K562 (cell line): Measurements from ENCODE around the gene IGSF8.

Source experiments
- CTCF ChIP-seq, 3 experiments: IDR thresholded peaks in 2 of 3; conservative IDR thresholded peaks in 1 of 3; 2 replicates each; pipeline ENCODE4 v1.5.1; 2011 to 2012; ENCODE audit warnings: low read length in 3 of 3, mild to moderate bottlenecking in 3 of 3, control low read depth in 2 of 3, improper control_type of control experiment in 1 of 3, inconsistent platforms in 1 of 3, low read depth in 1 of 3, mixed read lengths in 1 of 3, moderate library complexity in 1 of 3; ENCODE audit not compliant: insufficient read depth in 2 of 3
- MCM5 ChIP-seq: fragments of 450-650 bp; IDR thresholded peaks from 2 replicates; pipeline ENCODE4 v1.6.1; 2016; ENCODE audit warnings: low read depth
- ZBTB7A ChIP-seq: IDR thresholded peaks from 2 replicates; pipeline ENCODE4 v1.6.1; 2011; ENCODE audit warnings: low read depth, mild to moderate bottlenecking, low read length, moderate library complexity, borderline replicate concordance; ENCODE audit not compliant: control insufficient read depth
- TF ChIP-seq, protein P1 (sequence below): fragments of 450-650 bp; IDR thresholded peaks from 2 replicates; pipeline ENCODE4 v1.7.1; 2018; ENCODE audit warnings: mild to moderate bottlenecking, low read depth; ENCODE audit not compliant: partially characterized antibody

GRCh38 chr1:160117300-160117699, 18.9 kb upstream of the IGSF8 start:
- TF ChIP-seq ZBTB7A (no peak), MCM5 (no peak), CTCF (IDR thresholded peaks at IDR 0.05 in 2 of 3, conservative IDR thresholded peaks at IDR 0.05 in 1 of 3; ENCODE audit: insufficient read depth in 2 of 3, low read depth in 1 of 3, low read length in 3 of 3) (no peak)
- TF ChIP-seq, protein P1, sequence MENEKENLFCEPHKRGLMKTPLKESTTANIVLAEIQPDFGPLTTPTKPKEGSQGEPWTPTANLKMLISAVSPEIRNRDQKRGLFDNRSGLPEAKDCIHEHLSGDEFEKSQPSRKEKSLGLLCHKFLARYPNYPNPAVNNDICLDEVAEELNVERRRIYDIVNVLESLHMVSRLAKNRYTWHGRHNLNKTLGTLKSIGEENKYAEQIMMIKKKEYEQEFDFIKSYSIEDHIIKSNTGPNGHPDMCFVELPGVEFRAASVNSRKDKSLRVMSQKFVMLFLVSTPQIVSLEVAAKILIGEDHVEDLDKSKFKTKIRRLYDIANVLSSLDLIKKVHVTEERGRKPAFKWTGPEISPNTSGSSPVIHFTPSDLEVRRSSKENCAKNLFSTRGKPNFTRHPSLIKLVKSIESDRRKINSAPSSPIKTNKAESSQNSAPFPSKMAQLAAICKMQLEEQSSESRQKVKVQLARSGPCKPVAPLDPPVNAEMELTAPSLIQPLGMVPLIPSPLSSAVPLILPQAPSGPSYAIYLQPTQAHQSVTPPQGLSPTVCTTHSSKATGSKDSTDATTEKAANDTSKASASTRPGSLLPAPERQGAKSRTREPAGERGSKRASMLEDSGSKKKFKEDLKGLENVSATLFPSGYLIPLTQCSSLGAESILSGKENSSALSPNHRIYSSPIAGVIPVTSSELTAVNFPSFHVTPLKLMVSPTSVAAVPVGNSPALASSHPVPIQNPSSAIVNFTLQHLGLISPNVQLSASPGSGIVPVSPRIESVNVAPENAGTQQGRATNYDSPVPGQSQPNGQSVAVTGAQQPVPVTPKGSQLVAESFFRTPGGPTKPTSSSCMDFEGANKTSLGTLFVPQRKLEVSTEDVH: no peak
